ENCODE data around the gene IL1RAP. TPM values are rescaled to one million over a fixed set of nuclear protein-coding genes. Genes with fewer than 3 reads are reported as not detected.
"Not testable (repeated sequence)": the region's sequence is repeated elsewhere in the genome, so short reads cannot be mapped to it uniquely, and the experiment has no call there.

The IL1RAP gene
- total and polyA plus RNA-seq, 2 donors (not counting 3 experiments of a cell fraction or from before 2014, with no cell fraction given) = 4.3 to 9.2 TPM

DNA sequence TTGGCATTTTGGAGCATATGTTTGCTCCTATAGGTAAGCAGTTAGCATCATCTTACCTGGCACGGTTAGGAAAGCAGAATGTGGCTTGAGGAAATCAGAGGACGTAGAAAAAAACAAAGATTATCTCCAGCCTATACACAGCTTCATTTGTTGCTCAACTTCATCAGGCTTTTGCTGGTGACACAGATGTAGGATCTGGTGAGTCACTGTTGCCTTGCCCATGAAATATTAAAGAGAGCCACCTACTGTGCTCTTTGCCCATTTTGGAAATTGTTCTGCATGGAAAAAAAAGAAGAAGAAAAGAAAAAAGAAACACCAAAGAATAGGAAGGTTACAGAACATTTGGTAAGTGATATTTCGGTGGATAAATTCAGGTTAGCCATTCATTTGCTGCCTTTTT lies 3.8 kb downstream of the IL1RAP start:
- Histone ChIP-seq H3K4me2 (ENCODE audit: insufficient read depth, low read length) (no peak overlapping the region), H3K9me1 (replicated peaks; ENCODE audit: control insufficient read depth, extremely low read depth, insufficient read depth, low read length) (no peaks in the 10 kb centered on the region), H3K79me2 (ENCODE audit: control insufficient read depth, insufficient read depth, low read length) (no peaks in the 10 kb centered on the region), H3K36me3 (ENCODE audit: control insufficient read depth in 2 of 2, extremely low read depth in 1 of 2, insufficient read depth in 2 of 2, low read length in 2 of 2) (no peaks in the 10 kb centered on the region), H4K20me1 (replicated peaks; ENCODE audit: control insufficient read depth, extremely low read depth, insufficient read depth, low read length) (no peaks in the 10 kb centered on the region), H3K27me3 (ENCODE audit: control insufficient read depth in 2 of 2, insufficient read depth in 2 of 2, low read length in 2 of 2) (no peaks in the 10 kb centered on the region), H3K27ac (ENCODE audit: insufficient read depth, low read depth, low read length) (no peak overlapping the region), H3K4me1 (ENCODE audit: control insufficient read depth, extremely low read depth, insufficient read depth, low read length) (peaks cover 6% of the 10 kb centered on the region), H2AFZ (ENCODE audit: low read depth, low read length) (no peak overlapping the region), H3K9me3 (replicated peaks; ENCODE audit: control insufficient read depth, insufficient read depth, low read length) (no peaks in the 10 kb centered on the region), H3K9ac (replicated peaks; ENCODE audit: extremely low read depth, insufficient read depth, low read length) (no peak overlapping the region), H3K4me3 (replicated peaks in 1 of 3; ENCODE audit: insufficient read depth in 1 of 3, low read depth in 1 of 3, low read length in 3 of 3) (no peak overlapping the region)
- CTCF ChIA-PET = interaction anchor here (0.5 to 1.0 kb wide), 2 partner anchors 94 to 179 kb away, joined by 3 read pairs; no protein-coding TSS in a partner anchor
- BruUV-seq (replicated peaks) = no TSS peak
- dilution Hi-C loops (cut with MboI; ENCODE audit: extremely low pct_ligation_motif_present, low sequenced_read_pairs) (no loop called here), intact Hi-C loops (cut with micrococcal nuclease) (loop anchor here (10.0 kb wide), 1 partner anchor 553 kb away; no protein-coding TSS in a partner anchor)
- no peak for DNase-seq (ENCODE audit: low read depth, low spot score)
- POLR2A ChIA-PET = no interaction called here
- peak; percentile 31 for TF ChIP-seq FOS (IDR thresholded peaks at IDR 0.05; ENCODE audit: borderline replicate concordance, insufficient read depth, low read length)
- TF ChIP-seq POLR2A (IDR thresholded peaks at IDR 0.05; ENCODE audit: low read depth, low read length) = no peak
- FAIRE-seq = peak; percentile 50

DNA sequence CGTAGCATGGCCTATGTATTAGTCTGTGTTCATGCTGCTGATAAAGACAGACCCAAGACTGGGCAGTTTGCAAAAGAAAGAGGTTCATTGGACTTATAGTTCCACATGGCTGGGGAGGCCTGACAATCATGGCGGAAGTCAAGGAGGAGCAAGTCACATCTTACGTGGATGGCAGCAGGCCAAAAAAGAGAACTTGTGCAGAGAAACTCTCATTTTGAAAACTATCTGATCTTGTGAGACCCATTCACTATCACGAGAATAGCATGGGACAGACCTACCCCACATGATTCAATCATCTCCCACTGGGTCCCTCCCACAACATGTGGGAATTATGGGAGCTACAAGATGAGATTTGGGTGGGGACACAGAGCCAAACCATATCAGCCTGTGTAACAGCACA lies 4.6 kb downstream of the IL1RAP start:
- BruUV-seq (replicated peaks); H3K4me2 ChIP-seq (ENCODE audit: insufficient read depth, low read length); CTCF ChIA-PET; POLR2A ChIA-PET; H3K79me2 ChIP-seq (ENCODE audit: control insufficient read depth, insufficient read depth, low read length); FAIRE-seq; H3K9me1 ChIP-seq (replicated peaks; ENCODE audit: control insufficient read depth, extremely low read depth, insufficient read depth, low read length); dilution Hi-C loops (cut with MboI; ENCODE audit: extremely low pct_ligation_motif_present, low sequenced_read_pairs); H3K4me3 ChIP-seq (replicated peaks in 1 of 3; ENCODE audit: insufficient read depth in 1 of 3, low read depth in 1 of 3, low read length in 3 of 3); H3K36me3 ChIP-seq (ENCODE audit: control insufficient read depth in 2 of 2, extremely low read depth in 1 of 2, insufficient read depth in 2 of 2, low read length in 2 of 2); H3K9ac ChIP-seq (replicated peaks; ENCODE audit: extremely low read depth, insufficient read depth, low read length); H2AFZ ChIP-seq (ENCODE audit: low read depth, low read length); H4K20me1 ChIP-seq (replicated peaks; ENCODE audit: control insufficient read depth, extremely low read depth, insufficient read depth, low read length); H3K27me3 ChIP-seq (ENCODE audit: control insufficient read depth in 2 of 2, insufficient read depth in 2 of 2, low read length in 2 of 2); H3K27ac ChIP-seq (ENCODE audit: insufficient read depth, low read depth, low read length); DNase-seq (ENCODE audit: low read depth, low spot score); H3K4me1 ChIP-seq (ENCODE audit: control insufficient read depth, extremely low read depth, insufficient read depth, low read length); H3K9me3 ChIP-seq (replicated peaks; ENCODE audit: control insufficient read depth, insufficient read depth, low read length): not testable (repeated sequence)
- intact Hi-C loops (cut with micrococcal nuclease) = loop anchor here (10.0 kb wide), 1 partner anchor 554 kb away; no protein-coding TSS in a partner anchor

Data from endothelial cell of umbilical vein (primary cell).